Keratinocyte (primary cell): ENCODE data around the gene GRK5. TPM values are rescaled to one million over a fixed set of nuclear protein-coding genes. Genes with fewer than 3 reads are reported as not detected.

Source experiments
- DNase-seq: peaks from one replicate; pipeline ENCODE4 v3.0.0-alpha.2; 2011; ENCODE audit warnings: low read depth, missing footprints, low spot score
- FAIRE-seq: peaks from 2 replicates; lab custom pipeline; 2011; peaks lifted over from hg19 to GRCh38; lab: Jason Lieb, UNC
- H2AFZ ChIP-seq: 2 replicates; pipeline ENCODE4 v1.6.0; 2012; ENCODE audit warnings: low read length, control low read depth, inconsistent platforms; ENCODE audit not compliant: control insufficient read depth
- H3K27ac ChIP-seq: 2 replicates; pipeline ENCODE4 v1.5.1; 2011; ENCODE audit warnings: low read length; ENCODE audit not compliant: control insufficient read depth, insufficient read depth
- H3K27me3 ChIP-seq: 3 replicates; pipeline ENCODE4 v1.6.0; 2011; ENCODE audit warnings: low read length; ENCODE audit not compliant: control insufficient read depth, insufficient read depth; ENCODE audit errors: extremely low read depth
- H3K36me3 ChIP-seq, 2 experiments: 2 replicates in 1 of 2; 3 replicates in 1 of 2; pipeline ENCODE4 v1.5.1; 2011; ENCODE audit warnings: low read length in 2 of 2, mild to moderate bottlenecking in 1 of 2; ENCODE audit not compliant: control insufficient read depth in 2 of 2, insufficient read depth in 2 of 2; ENCODE audit errors: extremely low read depth in 1 of 2
- H3K4me1 ChIP-seq: 3 replicates; pipeline ENCODE4 v1.5.1; 2011; ENCODE audit warnings: low read length; ENCODE audit not compliant: control insufficient read depth, insufficient read depth; ENCODE audit errors: extremely low read depth
- H3K4me2 ChIP-seq: 3 replicates; pipeline ENCODE4 v1.6.0; 2011; ENCODE audit warnings: low read depth, low read length; ENCODE audit not compliant: control insufficient read depth, insufficient read depth; ENCODE audit errors: extremely low read depth
- H3K4me3 ChIP-seq, 3 experiments: fragments of 200-600 bp in 1 of 3; sonication (generic) in 1 of 3; 2 replicates in 2 of 3; 3 replicates in 1 of 3; pipeline ENCODE4 v1.5.1; 2011 to 2016; ENCODE audit warnings: low read length in 3 of 3, mild to moderate bottlenecking in 3 of 3, control low read depth in 2 of 3, inconsistent platforms in 1 of 3, low read depth in 1 of 3, mixed read lengths in 1 of 3, mixed run types in 1 of 3, moderate library complexity in 1 of 3; ENCODE audit not compliant: control insufficient read depth in 2 of 3, insufficient read depth in 2 of 3; ENCODE audit errors: extremely low read depth in 1 of 3
- H3K79me2 ChIP-seq: 2 replicates; pipeline ENCODE4 v1.6.0; 2012; ENCODE audit warnings: low read length; ENCODE audit not compliant: control insufficient read depth, insufficient read depth
- H3K9ac ChIP-seq: 3 replicates; pipeline ENCODE4 v1.6.0; 2011; ENCODE audit warnings: low read length; ENCODE audit not compliant: control insufficient read depth, insufficient read depth; ENCODE audit errors: extremely low read depth
- H3K9me1 ChIP-seq: 3 replicates; pipeline ENCODE4 v1.6.0; 2011; ENCODE audit warnings: low read length; ENCODE audit not compliant: control insufficient read depth, insufficient read depth; ENCODE audit errors: extremely low read depth
- H3K9me3 ChIP-seq: 2 replicates; pipeline ENCODE4 v1.5.1; 2012; ENCODE audit warnings: low read depth, low read length; ENCODE audit not compliant: control insufficient read depth
- H4K20me1 ChIP-seq: 3 replicates; pipeline ENCODE4 v1.6.0; 2011; ENCODE audit warnings: low read length; ENCODE audit not compliant: control insufficient read depth, insufficient read depth; ENCODE audit errors: extremely low read depth
- EZH2 ChIP-seq: IDR thresholded peaks from one replicate; pipeline ENCODE4 v1.6.1; 2012; ENCODE audit warnings: inconsistent platforms, mild to moderate bottlenecking, low read length, moderate library complexity
- dilution Hi-C: fragments of 300-500 bp; cut with MboI; formaldehyde crosslinking; loops from one replicate; pipeline ENCODE4 v1.7.0; 2020; ENCODE audit warnings: low sequenced_read_pairs; ENCODE audit not compliant: extremely low pct_ligation_motif_present
- polyA plus RNA-seq, 5 experiments: library from polyadenylated mRNA; depleted of rRNA in 3 of 5; stranded (reverse) in 3 of 5; stranded (forward) in 1 of 5; unstranded in 1 of 5; fragments of >200 nt; gene quantifications; 1 replicate in 1 of 5; 2 replicates in 3 of 5; 3 replicates in 1 of 5; pipeline versions ENCODE4 v1.2.1 to v1.2.3, GENCODE V29; 2011 to 2012; ENCODE audit warnings: missing spikeins in 2 of 5, low read depth in 1 of 5, low replicate concordance in 1 of 5
- TF ChIP-seq, protein P1 (sequence below), 3 experiments: IDR thresholded peaks in 1 of 3; conservative IDR thresholded peaks in 1 of 3; optimal IDR thresholded peaks in 1 of 3; 2 replicates in 2 of 3; 3 replicates in 1 of 3; pipeline versions ENCODE3 to v1.5.1; 2011; ENCODE audit warnings: low read length in 3 of 3, mild to moderate bottlenecking in 3 of 3, moderate library complexity in 2 of 3, control low read depth in 1 of 3, inconsistent platforms in 1 of 3; ENCODE audit not compliant: insufficient read depth in 2 of 3; ENCODE audit errors: extremely low read depth in 1 of 3

GRK5 gene
- polyA plus RNA-seq, 1 donor (not counting 4 experiments of a cell fraction or from before 2014, with no cell fraction given): 7.6 TPM

DNA sequence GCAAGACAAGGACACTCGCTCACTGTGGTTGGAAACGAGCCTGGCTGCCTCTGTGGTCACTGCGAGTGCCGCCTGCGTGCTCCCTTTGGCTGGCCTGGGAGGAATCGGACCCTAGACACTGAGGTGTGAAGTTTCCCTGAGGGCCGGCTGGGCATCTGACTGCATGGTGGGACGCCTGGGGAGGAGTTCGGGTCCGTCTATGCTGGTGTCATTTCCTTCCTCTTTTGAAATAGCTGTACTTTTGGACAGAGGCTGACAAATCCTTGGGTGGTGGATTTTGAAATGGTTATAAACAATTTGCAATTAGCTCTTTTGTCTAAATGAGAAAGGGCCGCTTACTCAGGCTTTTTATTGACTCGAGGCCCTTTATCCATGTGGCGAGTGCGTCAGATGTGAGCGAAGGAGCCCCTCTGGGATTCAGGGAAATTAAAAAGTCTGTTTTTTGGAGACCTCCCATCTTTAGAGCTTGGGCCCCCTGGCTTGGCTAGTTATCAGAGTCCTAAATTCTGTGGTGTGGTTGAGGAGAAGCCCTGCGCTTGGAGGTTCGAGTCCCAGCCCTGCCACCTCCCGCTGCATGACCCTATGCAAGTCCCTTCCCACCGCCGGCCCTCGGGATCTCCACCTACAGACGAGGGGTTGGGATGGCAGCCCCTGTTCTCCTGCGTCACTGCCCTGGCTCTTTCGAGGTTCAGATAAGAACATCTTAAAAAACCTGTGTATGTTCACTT, 188.1 kb downstream of the GRK5 start:
- no peaks in the 10 kb centered on the region for H3K27me3 ChIP-seq
- H3K9me1 ChIP-seq: no peaks in the 10 kb centered on the region
- H3K79me2 ChIP-seq: no peaks in the 10 kb centered on the region
- dilution Hi-C loops: no loop called here
- H4K20me1 ChIP-seq: no peaks in the 10 kb centered on the region
- no peak for DNase-seq
- no peak overlapping the region for H3K27ac ChIP-seq
- TF ChIP-seq, protein P1, sequence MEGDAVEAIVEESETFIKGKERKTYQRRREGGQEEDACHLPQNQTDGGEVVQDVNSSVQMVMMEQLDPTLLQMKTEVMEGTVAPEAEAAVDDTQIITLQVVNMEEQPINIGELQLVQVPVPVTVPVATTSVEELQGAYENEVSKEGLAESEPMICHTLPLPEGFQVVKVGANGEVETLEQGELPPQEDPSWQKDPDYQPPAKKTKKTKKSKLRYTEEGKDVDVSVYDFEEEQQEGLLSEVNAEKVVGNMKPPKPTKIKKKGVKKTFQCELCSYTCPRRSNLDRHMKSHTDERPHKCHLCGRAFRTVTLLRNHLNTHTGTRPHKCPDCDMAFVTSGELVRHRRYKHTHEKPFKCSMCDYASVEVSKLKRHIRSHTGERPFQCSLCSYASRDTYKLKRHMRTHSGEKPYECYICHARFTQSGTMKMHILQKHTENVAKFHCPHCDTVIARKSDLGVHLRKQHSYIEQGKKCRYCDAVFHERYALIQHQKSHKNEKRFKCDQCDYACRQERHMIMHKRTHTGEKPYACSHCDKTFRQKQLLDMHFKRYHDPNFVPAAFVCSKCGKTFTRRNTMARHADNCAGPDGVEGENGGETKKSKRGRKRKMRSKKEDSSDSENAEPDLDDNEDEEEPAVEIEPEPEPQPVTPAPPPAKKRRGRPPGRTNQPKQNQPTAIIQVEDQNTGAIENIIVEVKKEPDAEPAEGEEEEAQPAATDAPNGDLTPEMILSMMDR (optimal IDR thresholded peaks at IDR 0.05 in 1 of 3, IDR thresholded peaks at IDR 0.05 in 1 of 3, conservative IDR thresholded peaks at IDR 0.05 in 1 of 3; ENCODE audit: extremely low read depth in 1 of 3, insufficient read depth in 2 of 3, low read length in 3 of 3): no peak
- TF ChIP-seq EZH2: no peak
- H3K4me1 ChIP-seq: no peaks in the 10 kb centered on the region
- no peaks in the 10 kb centered on the region for H3K9me3 ChIP-seq
- no peak overlapping the region for H3K9ac ChIP-seq
- no peak overlapping the region for H3K4me3 ChIP-seq
- H3K36me3 ChIP-seq: peaks cover 0 to 3% of the 10 kb centered on the region in 2 experiments
- H3K4me2 ChIP-seq: no peak overlapping the region
- no peak for FAIRE-seq
- no peak overlapping the region for H2AFZ ChIP-seq

DNA sequence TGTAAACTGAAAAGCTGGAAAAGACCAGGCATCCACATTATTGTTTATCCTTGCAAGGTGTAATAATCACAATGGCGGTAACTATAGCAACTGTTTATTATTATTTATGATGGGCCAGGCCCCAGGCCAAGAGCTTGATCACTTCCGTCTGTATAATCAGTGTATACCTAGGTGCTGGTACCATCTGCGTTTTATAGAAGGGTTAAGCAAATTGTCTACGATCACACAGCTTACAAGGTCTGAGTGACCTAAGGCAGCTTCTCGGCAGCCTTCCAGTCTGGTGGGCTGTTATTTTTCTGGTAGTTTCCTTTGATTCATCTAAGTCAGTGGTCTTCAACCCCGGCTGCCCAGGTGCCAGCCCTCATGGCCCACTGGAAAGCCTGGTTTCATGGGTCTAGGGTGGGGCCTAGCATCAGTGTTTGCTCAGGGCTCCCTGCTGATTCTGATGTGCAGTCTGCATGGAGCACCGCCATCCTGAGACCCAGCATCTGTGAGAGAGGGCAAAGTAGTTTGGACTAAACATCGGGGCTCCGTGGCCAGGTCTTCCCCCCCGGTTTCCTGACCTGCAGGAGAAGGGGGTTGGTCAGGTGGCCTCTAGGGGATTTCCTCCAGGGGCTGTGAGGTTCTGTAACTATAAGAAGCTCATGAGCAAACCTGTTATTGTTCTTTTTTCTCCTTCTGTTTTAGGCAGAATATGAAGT, 188.8 kb downstream of the GRK5 start:
- no peak overlapping the region for H2AFZ ChIP-seq
- dilution Hi-C loops: no loop called here

More for the DNA sequence above, 188.8 kb downstream of the GRK5 start:
- H3K36me3 ChIP-seq: peaks cover 0 to 3% of the 10 kb centered on the region in 2 experiments
- H3K4me3 ChIP-seq: no peak overlapping the region
- H3K9ac ChIP-seq: no peak overlapping the region
- DNase-seq (no peak), FAIRE-seq (no peak)
- TF ChIP-seq, protein P1 (optimal IDR thresholded peaks at IDR 0.05 in 1 of 3, IDR thresholded peaks at IDR 0.05 in 1 of 3, conservative IDR thresholded peaks at IDR 0.05 in 1 of 3; ENCODE audit: extremely low read depth in 1 of 3, insufficient read depth in 2 of 3, low read length in 3 of 3): no peak
- TF ChIP-seq EZH2: no peak
- H3K27me3 ChIP-seq: no peaks in the 10 kb centered on the region
- no peaks in the 10 kb centered on the region for H3K9me1 ChIP-seq
- peaks cover under 1% of the 10 kb centered on the region for H3K4me1 ChIP-seq
- H3K79me2 ChIP-seq: no peaks in the 10 kb centered on the region
- H3K27ac ChIP-seq: no peak overlapping the region
- no peaks in the 10 kb centered on the region for H3K9me3 ChIP-seq
- no peak overlapping the region for H3K4me2 ChIP-seq
- H4K20me1 ChIP-seq: no peaks in the 10 kb centered on the region
